ENCODE data around the gene BCDIN3D. TPM values are rescaled to one million over a fixed set of nuclear protein-coding genes. Genes with fewer than 3 reads are reported as not detected.

The BCDIN3D gene
- polyA plus RNA-seq, 1 donor (not counting 4 experiments of a cell fraction or from before 2014, with no cell fraction given) = 3.7 TPM

DNA sequence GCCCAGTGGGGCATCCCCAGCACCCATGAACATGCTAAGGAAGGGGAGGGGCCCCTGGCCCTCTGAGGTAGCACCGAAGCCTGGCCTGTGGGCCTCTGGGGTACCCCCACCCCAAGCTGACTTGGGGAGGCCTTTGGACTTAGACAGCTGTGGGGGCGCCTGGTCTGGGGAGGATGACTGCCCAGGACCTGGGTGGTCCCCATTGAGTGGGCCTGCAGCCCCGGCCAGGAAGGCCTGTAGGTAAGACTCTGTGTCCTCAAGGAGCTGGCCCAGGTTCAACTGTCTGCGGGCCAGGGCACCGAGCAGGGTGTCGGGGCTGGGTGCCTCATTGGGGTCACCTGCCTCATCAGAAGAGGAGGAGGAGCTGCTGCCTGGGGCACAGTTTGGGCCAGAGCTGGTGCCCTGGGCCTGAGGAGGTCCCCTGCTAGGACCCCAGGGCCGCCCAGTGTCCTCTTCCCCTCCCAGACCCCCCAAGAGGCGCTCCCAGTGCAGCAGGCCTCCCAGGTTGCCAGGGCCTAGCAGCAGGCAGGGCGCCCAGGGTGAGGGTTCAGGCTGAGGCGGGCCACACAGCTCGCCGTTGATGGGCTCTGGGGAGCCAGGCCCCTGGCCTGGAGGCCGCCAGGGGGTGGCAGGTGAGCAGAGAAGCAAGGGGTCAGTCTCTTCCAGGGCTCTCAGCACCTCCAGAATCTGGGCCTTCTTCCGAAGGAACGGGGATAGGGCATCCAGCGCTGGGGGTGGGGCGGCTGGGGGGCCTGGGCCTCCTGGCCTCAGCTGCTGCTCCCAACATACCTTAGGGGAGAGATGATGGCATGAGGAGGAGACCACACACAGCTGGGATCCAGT, 46.1 kb downstream of the BCDIN3D start:
- Histone ChIP-seq H4K20me1 (ENCODE audit: control insufficient read depth, extremely low read depth, insufficient read depth, low read length) (no peaks in the 10 kb centered on the region), H3K4me2 (ENCODE audit: control insufficient read depth, extremely low read depth, insufficient read depth, low read depth, low read length) (no peak overlapping the region), H3K27me3 (ENCODE audit: control insufficient read depth, extremely low read depth, insufficient read depth, low read length) (no peaks in the 10 kb centered on the region), H3K9me1 (ENCODE audit: control insufficient read depth, extremely low read depth, insufficient read depth, low read length) (no peaks in the 10 kb centered on the region), H3K27ac (ENCODE audit: control insufficient read depth, insufficient read depth, low read length) (no peak overlapping the region), H3K79me2 (ENCODE audit: control insufficient read depth, insufficient read depth, low read length) (no peaks in the 10 kb centered on the region), H2AFZ (ENCODE audit: control insufficient read depth, low read length) (no peak overlapping the region), H3K9ac (ENCODE audit: control insufficient read depth, extremely low read depth, insufficient read depth, low read length) (no peak overlapping the region), H3K9me3 (ENCODE audit: control insufficient read depth, low read depth, low read length) (no peaks in the 10 kb centered on the region), H3K4me1 (ENCODE audit: control insufficient read depth, extremely low read depth, insufficient read depth, low read length) (no peaks in the 10 kb centered on the region), H3K36me3 (ENCODE audit: control insufficient read depth in 2 of 2, extremely low read depth in 1 of 2, insufficient read depth in 2 of 2, low read length in 2 of 2) (peaks cover 7 to 56% of the 10 kb centered on the region in 2 experiments), H3K4me3 (ENCODE audit: control insufficient read depth in 2 of 3, extremely low read depth in 1 of 3, insufficient read depth in 2 of 3, low read depth in 1 of 3, low read length in 3 of 3) (no peak overlapping the region)
- no peak for TF ChIP-seq EZH2 (IDR thresholded peaks at IDR 0.05; ENCODE audit: low read length)
- TF ChIP-seq, protein P1, sequence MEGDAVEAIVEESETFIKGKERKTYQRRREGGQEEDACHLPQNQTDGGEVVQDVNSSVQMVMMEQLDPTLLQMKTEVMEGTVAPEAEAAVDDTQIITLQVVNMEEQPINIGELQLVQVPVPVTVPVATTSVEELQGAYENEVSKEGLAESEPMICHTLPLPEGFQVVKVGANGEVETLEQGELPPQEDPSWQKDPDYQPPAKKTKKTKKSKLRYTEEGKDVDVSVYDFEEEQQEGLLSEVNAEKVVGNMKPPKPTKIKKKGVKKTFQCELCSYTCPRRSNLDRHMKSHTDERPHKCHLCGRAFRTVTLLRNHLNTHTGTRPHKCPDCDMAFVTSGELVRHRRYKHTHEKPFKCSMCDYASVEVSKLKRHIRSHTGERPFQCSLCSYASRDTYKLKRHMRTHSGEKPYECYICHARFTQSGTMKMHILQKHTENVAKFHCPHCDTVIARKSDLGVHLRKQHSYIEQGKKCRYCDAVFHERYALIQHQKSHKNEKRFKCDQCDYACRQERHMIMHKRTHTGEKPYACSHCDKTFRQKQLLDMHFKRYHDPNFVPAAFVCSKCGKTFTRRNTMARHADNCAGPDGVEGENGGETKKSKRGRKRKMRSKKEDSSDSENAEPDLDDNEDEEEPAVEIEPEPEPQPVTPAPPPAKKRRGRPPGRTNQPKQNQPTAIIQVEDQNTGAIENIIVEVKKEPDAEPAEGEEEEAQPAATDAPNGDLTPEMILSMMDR (optimal IDR thresholded peaks at IDR 0.05 in 1 of 3, IDR thresholded peaks at IDR 0.05 in 1 of 3, conservative IDR thresholded peaks at IDR 0.05 in 1 of 3; ENCODE audit: extremely low read depth in 1 of 3, insufficient read depth in 2 of 3, low read length in 3 of 3) = no peak
- dilution Hi-C loops (cut with MboI; ENCODE audit: extremely low pct_ligation_motif_present, low sequenced_read_pairs) = no loop called here
- no peak for DNase-seq (ENCODE audit: low read depth, low spot score)
- FAIRE-seq = no peak

DNA sequence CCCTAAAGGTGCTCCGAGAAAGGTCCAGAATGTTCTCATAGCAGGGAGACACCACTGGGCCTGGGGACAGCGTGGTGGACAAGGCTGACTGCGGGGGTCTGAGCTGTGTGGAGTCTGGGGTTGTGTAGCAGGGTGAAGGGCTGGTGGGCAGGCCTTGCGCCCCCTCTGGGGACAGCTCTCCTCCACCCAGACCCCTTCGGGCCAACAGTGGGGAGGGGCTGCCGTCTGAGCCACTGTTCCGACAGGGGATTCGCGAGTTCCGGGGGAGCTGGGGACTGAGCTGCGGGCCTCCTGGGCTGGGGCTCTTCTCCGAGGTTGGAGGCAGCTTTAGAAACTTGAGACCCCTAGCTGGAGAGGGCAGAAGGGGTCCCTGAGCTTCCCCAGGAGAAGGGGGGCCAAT, 46.8 kb downstream of the BCDIN3D start:
- Histone ChIP-seq H3K4me1 (ENCODE audit: control insufficient read depth, extremely low read depth, insufficient read depth, low read length) (no peaks in the 10 kb centered on the region), H3K9me1 (ENCODE audit: control insufficient read depth, extremely low read depth, insufficient read depth, low read length) (no peaks in the 10 kb centered on the region), H2AFZ (ENCODE audit: control insufficient read depth, low read length) (no peak overlapping the region), H3K4me2 (ENCODE audit: control insufficient read depth, extremely low read depth, insufficient read depth, low read depth, low read length) (no peak overlapping the region), H3K79me2 (ENCODE audit: control insufficient read depth, insufficient read depth, low read length) (no peaks in the 10 kb centered on the region), H4K20me1 (ENCODE audit: control insufficient read depth, extremely low read depth, insufficient read depth, low read length) (no peaks in the 10 kb centered on the region), H3K9me3 (ENCODE audit: control insufficient read depth, low read depth, low read length) (no peaks in the 10 kb centered on the region), H3K4me3 (ENCODE audit: control insufficient read depth in 2 of 3, extremely low read depth in 1 of 3, insufficient read depth in 2 of 3, low read depth in 1 of 3, low read length in 3 of 3) (no peak overlapping the region), H3K36me3 (ENCODE audit: control insufficient read depth in 2 of 2, extremely low read depth in 1 of 2, insufficient read depth in 2 of 2, low read length in 2 of 2) (peaks cover 10 to 50% of the 10 kb centered on the region in 2 experiments), H3K27ac (ENCODE audit: control insufficient read depth, insufficient read depth, low read length) (no peak overlapping the region), H3K27me3 (ENCODE audit: control insufficient read depth, extremely low read depth, insufficient read depth, low read length) (no peaks in the 10 kb centered on the region), H3K9ac (ENCODE audit: control insufficient read depth, extremely low read depth, insufficient read depth, low read length) (no peak overlapping the region)
- FAIRE-seq = no peak
- no peak for TF ChIP-seq EZH2 (IDR thresholded peaks at IDR 0.05; ENCODE audit: low read length)
- no peak for DNase-seq (ENCODE audit: low read depth, low spot score)
- dilution Hi-C loops (cut with MboI; ENCODE audit: extremely low pct_ligation_motif_present, low sequenced_read_pairs) = no loop called here

Data from keratinocyte (primary cell).